Stimulated activated CD4-positive, alpha-beta T cell treated with anti-CD3 and anti-CD28 coated beads, Interleukin-1b, Interleukin-23, amount 100 ng/mL, for 48 hours (primary cell): ENCODE data around the gene PGPEP1.
"Not testable (repeated sequence)": the region's sequence is repeated elsewhere in the genome, so short reads cannot be mapped to it uniquely, and the experiment has no call there.

Source experiments
- DNase-seq: peaks from one replicate; pipeline ENCODE4 v3.0.0-alpha.2; 2020

Gene PGPEP1

GRCh38 chr19:18368504-18369222 lies 28.3 kb downstream of the PGPEP1 start:
- no peak for DNase-seq

GRCh38 chr19:18373407-18373891 lies 33.1 kb downstream of the PGPEP1 start:
- DNase-seq, result no peak

GRCh38 chr19:18373892-18374629 lies 33.7 kb downstream of the PGPEP1 start:
- DNase-seq, result peak; percentile 48

- DNase-seq, result no peak
These were observed 36.6 kb downstream of the PGPEP1 start for GRCh38 chr19:18377026-18377425.

- no peak for DNase-seq
These were observed 39.7 kb downstream of the PGPEP1 start for GRCh38 chr19:18379803-18380747.

- no peak for DNase-seq
These were observed 40.4 kb downstream of the PGPEP1 start for GRCh38 chr19:18380843-18381242.

- DNase-seq, result not testable (repeated sequence)
These were observed 43.2 kb downstream of the PGPEP1 start for GRCh38 chr19:18383622-18384021.

GRCh38 chr19:18384775-18385174 lies 44.4 kb downstream of the PGPEP1 start:
- no peak for DNase-seq

- DNase-seq, result no peak
These were observed 44.9 kb downstream of the PGPEP1 start for GRCh38 chr19:18385359-18385674.

- peak; percentile 16 for DNase-seq
These were observed 45.5 kb downstream of the PGPEP1 start, which contains the start of gene GDF15 for GRCh38 chr19:18385675-18386542. Gene GDF15 (plus strand): TSS chr19:18386158. CDS start chr19:18386190, 32 bp downstream.

GRCh38 chr19:18386543-18387271 lies 46.3 kb downstream of the PGPEP1 start:
- no peak for DNase-seq

GRCh38 chr19:18388100-18388959 lies 47.9 kb downstream of the PGPEP1 start:
- DNase-seq, result peak; percentile 75

GRCh38 chr19:18388960-18389725 lies 48.7 kb downstream of the PGPEP1 start:
- DNase-seq, result no peak

- no peak for DNase-seq
These were observed 49.3 kb downstream of the PGPEP1 start for GRCh38 chr19:18389726-18390064.

- DNase-seq, result no peak
These were observed 49.9 kb downstream of the PGPEP1 start for GRCh38 chr19:18390065-18390907.

- no peak for DNase-seq
These were observed 51.2 kb downstream of the PGPEP1 start for GRCh38 chr19:18391509-18392075.

GRCh38 chr19:18392417-18392816 lies 52.0 kb downstream of the PGPEP1 start:
- no peak for DNase-seq

- DNase-seq, result no peak
These were observed 52.5 kb downstream of the PGPEP1 start for GRCh38 chr19:18392926-18393325.
